ENCODE measurements around the gene ING5.
"Not testable (repeated sequence)": the region's sequence is repeated elsewhere in the genome, so short reads cannot be mapped to it uniquely, and the experiment has no call there.

Gene ING5

DNA sequence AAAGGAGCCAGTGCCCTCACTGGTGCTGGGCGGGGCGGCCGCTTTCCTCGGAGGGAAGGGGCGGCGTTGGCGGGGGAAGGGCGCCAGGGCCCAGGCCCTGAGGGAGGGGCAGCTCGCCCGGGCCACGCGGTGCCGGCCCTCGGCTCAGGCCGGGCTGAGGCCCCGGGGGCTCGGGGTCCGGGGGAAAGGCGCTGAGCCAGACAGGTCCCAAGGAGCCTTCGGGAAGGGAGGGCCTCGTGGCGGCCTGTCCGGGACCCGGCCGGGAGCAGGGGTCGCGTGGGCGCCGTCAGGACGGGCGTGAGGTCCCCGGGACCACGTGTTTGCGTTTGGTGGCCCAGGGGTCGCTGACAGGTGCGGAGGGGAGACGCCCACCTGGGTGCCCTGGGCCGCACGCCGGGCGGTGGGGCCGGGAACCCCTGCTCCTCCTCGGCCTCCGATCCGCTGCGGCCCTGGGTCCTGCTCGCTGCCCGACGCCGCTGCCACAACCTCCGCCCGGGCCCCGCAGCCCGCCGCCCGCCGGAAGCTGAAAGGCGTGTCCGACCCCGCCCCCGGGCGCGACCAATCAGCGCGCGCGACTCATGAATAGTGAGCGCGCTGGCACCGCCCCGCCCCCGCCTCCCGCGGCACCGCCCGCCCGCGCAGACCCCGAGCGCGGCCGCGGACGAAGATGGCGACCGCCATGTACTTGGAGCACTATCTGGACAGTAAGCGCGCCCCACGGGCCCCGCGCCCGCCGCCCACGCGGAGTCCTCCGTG is at the start of gene ING5:
Gene ING5, plus strand, starts transcription at position 641 of the 756 bp plus-strand sequence. Its CDS starts 27 bp downstream, at position 668.
- in situ Hi-C loops (cut with MboI; ENCODE audit: low pct_unique_long_range_greater_than_20kb, low sequenced_read_pairs) = no loop called here
- peak; percentile 90 for DNase-seq

DNA sequence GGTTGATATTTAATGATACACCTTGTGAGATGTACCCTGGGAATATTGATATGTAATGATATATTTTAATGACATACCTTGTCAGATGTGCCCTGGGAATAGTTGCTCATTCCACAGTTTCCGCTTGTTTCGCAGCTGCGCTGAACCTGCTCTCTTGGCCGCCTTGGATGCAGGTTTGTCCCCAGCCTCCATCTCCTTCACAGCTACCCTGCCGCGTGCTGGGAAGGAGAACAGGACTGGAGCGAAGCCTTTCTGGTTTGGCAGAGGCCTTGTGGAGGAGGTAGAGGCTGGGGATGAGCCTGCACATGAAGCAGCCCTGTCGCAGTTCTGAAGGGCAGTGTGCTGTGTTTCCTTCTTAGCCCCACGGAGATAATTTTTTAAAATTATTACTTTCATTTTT is 49.7 kb upstream of the ING5 start:
- DNase-seq = no peak
- in situ Hi-C loops (cut with MboI; ENCODE audit: low pct_unique_long_range_greater_than_20kb, low sequenced_read_pairs) = no loop called here

DNA sequence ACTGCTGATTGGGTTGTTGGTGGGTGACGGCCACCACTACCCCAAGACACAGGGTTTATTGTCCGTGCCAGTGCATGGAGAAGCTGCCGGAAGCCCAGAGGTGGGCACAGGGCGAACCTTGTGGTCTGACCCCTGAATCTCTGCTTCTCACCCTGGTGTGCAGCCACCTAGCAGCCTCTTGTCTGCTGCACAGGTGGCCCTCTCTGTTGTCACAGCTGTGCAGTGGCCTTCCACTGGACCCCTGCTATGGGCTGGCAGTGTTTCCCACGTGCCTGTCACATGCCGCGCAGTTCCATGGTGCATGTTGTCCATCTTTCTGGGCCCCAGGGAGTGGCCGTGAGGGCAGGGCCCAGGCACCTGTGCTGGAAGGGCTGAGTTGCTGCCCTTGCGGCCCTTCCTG is 49.1 kb upstream of the ING5 start:
- in situ Hi-C loops (cut with MboI; ENCODE audit: low pct_unique_long_range_greater_than_20kb, low sequenced_read_pairs) = no loop called here

DNA sequence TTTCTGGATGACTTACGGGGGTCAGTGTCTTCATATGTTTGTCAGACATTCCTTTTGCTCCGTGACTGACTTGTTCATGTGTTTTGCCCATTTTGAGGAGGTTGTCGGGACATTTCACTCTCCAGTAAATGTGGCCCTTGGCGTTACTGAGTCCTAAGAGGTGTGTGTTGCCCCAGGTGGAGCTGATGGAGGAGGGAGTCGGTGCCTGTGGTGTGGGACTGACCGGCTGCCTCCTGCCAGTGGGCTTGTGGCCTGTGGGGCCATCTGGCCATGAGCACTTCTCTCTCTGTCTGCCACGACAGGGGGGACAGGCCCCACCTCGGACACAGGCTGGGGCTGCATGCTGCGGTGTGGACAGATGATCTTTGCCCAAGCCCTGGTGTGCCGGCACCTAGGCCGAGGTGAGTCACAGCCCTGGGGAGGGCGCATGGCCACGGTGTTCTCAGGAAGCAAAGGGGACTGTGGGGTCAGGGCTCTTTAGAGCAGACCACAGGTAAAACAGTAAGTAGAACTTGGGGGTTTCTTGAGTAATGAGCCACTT is 48.6 kb upstream of the ING5 start:
- in situ Hi-C loops (cut with MboI; ENCODE audit: low pct_unique_long_range_greater_than_20kb, low sequenced_read_pairs) = no loop called here

More for the DNA sequence above, 49.1 kb upstream of the ING5 start:
- no peak for DNase-seq

DNA sequence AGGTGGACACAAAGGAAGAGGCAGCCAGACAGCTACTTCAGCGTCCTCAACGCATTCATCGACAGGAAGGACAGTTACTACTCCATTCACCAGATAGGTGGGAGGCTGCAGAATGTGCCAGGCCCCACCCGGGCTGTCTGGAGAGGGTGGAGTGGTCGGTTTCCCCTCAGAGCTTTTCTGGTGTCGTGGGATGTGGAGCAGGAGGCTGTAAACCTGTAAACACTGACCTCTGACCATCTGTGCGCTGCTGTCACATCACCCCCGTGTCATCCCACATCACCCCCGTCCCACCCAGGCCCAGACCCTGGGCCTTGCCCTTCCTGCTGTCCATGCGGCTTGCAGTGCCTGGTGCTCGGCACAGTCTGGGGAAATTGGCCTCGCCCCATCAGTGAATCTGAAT is 47.3 kb upstream of the ING5 start:
- DNase-seq = no peak
- in situ Hi-C loops (cut with MboI; ENCODE audit: low pct_unique_long_range_greater_than_20kb, low sequenced_read_pairs) = no loop called here

More for the DNA sequence above, 48.6 kb upstream of the ING5 start:
- DNase-seq = no peak

DNA sequence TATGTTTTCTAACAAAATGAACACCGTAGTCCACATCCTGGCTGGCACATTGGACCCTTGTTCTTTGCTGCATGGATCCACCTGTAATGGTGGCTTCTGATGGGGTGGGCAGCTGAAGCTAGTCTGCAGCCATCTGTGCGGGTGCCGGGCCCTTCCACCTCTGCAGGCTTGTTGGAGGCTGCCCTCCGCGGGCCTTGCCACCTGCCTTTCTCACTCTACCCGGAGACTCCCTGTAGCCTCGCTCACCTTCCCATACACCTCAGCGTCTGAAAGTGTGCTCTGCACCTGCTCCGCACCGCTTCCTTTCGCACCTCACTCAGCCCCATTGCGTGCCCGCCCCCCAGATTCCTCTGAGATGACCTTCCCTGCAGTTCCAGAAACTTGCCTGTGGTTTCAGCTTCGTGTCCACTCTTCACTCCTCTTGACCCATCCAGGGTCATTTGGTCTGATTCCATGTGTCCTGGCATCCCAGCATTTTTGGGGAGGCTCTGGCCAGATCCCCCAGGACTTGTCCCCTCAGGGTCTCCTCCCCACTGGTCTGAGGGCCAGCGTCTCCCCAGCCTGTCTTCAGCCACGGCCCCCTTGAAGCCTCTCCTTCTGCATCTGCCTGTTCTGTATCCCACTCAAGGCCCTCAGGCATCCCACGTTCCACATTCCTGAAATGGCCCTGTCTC is 46.2 kb upstream of the ING5 start:
- in situ Hi-C loops (cut with MboI; ENCODE audit: low pct_unique_long_range_greater_than_20kb, low sequenced_read_pairs) = no loop called here
- DNase-seq = no peak

DNA sequence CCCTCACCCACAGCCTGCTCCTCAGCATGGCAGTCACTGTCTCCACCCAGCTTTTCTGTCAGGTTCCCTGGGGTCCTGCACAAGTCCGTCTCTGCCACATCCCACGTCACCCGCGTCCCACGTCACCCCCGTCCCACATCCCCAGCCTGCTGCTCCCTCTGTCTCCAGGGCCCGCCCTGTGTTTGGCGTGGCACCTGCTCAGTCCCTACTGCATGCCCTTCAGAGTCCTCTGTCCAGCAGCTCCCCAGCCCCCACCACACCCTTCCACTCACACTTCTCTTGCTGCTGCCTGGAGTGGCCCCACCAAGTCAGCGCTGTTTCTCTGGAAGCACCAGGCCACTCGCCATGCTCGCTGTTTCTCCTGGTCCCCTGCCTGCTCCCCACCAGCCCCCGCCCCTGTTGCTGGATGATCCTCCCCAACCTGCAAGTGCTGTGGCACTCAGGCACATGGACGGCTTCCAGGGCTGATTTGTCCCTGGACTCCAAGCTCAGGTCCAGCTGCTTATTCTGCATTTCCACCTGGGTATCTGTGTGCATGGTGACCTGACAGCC is 45.6 kb upstream of the ING5 start:
- DNase-seq = no peak
- in situ Hi-C loops (cut with MboI; ENCODE audit: low pct_unique_long_range_greater_than_20kb, low sequenced_read_pairs) = no loop called here

DNA sequence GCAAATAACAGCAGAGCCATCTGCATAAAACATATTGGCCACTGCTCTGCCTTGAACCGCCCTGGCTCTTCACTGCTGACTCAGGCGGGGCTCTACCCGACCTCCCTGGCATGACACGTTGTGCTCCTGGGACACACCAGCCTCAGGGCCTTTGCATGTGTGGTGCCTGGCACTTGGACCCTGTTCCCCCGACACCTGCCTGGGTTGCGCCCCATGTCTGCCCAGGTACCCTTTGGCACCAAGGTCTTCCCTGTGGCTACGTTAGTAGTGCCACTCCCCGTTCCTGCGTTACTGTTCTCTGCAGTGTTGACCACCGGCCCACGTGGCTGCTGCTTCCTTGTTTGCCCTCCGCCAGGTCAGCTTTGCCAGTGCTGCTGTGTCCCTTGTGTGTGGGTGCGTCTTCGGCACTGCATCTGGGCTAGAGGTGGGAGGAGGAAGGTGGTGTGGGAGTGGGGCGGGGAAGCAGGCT is 44.0 kb upstream of the ING5 start:
- in situ Hi-C loops (cut with MboI; ENCODE audit: low pct_unique_long_range_greater_than_20kb, low sequenced_read_pairs) = no loop called here
- no peak for DNase-seq

DNA sequence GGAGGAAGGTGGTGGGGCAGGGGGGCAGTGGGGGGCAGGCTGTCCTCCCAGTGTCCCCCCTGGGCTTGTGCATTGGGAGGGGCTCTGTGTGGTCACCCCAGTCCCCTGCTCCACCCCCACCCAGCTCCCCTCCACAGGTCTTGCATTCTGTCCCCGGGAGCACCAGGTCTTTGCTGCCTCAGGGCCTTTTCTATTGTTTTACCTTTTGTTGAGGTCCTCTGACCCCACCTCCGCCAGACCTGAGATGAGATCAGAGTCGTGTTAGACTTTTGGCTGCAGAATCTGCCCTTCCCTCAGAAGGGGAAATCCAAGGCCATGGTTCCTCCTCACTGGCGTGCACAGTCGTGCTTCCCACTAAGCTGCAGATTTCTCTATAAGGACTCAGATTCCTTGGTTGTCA is 43.5 kb upstream of the ING5 start:
- DNase-seq = no peak
- in situ Hi-C loops (cut with MboI; ENCODE audit: low pct_unique_long_range_greater_than_20kb, low sequenced_read_pairs) = no loop called here

DNA sequence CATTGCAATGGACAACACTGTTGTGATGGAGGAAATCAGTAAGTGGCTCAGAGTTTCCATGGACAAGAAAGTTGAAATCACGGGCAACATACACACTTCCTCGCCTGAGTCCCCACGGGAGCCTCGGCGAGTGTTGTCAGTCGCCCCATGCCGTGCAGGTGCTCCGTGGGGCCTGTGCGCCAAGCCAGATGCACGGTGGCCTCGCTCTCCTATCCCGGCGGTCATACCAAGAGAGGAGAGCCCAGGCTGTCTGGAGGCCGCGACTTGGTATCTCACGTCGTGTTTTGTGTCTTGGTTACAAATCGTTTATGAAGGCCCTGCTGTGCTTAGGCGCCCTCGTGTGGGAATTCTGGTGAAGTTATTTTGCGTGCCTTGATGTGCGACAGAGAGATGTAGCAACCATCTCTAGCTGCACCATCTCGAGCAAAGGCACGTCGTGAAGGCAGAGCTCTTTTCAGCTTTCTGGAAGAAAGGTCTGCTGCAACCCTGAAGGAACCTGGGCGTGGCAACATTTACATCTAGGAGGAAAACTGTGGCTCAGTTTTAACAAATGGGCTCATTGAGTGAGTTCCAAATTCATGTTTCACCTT is 42.6 kb upstream of the ING5 start:
- in situ Hi-C loops (cut with MboI; ENCODE audit: low pct_unique_long_range_greater_than_20kb, low sequenced_read_pairs) = no loop called here
- DNase-seq = peak; percentile 62

DNA sequence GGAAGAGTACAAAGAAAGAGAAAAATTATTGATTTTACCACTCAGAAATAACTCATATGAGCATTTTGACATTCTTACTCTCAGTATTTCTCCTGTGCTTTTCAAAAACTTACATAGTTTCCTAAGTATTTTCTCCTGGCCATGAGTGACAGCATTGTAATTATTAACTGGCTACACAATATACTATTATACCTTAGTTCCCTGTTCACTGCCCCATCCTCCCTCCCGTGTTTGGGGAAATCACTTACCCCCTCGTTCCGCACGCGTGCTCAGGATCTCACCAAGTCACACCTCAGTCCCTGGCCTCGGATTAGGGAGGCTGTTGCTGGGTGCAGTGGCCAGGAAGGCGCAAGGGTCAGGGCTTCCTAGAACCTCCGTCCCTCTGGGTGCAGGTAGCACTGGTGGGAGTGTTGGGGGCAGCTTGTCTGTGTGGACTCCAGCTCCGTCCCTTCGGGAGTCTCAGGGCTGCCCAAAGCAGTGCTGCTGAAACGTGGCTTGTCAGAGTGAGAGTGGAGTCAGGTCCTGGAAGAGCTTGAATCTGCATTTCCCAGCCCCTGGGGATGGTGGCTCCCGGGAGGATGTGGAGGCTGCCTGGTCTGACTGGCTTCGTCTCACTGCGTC is 41.1 kb upstream of the ING5 start:
- DNase-seq = no peak
- in situ Hi-C loops (cut with MboI; ENCODE audit: low pct_unique_long_range_greater_than_20kb, low sequenced_read_pairs) = no loop called here

DNA sequence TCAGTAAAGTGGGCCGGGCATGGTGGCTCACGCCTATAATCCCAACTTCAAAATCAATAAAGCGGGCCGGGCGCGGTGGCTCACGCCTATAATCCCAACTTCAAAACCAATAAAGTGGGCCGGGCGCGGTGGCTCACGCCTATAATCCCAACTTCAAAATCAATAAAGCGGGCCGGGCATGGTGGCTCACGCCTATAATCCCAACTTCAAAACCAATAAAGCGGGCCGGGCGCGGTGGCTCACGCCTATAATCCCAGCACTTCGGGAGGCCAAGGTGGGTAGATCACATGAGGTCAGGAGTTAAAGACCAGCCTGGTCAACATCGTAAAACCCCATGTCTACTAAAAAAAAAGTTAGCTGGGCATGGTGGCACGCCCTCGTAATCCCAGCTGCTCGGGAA is 39.1 kb upstream of the ING5 start:
- DNase-seq; in situ Hi-C loops (cut with MboI; ENCODE audit: low pct_unique_long_range_greater_than_20kb, low sequenced_read_pairs): not testable (repeated sequence)

DNA sequence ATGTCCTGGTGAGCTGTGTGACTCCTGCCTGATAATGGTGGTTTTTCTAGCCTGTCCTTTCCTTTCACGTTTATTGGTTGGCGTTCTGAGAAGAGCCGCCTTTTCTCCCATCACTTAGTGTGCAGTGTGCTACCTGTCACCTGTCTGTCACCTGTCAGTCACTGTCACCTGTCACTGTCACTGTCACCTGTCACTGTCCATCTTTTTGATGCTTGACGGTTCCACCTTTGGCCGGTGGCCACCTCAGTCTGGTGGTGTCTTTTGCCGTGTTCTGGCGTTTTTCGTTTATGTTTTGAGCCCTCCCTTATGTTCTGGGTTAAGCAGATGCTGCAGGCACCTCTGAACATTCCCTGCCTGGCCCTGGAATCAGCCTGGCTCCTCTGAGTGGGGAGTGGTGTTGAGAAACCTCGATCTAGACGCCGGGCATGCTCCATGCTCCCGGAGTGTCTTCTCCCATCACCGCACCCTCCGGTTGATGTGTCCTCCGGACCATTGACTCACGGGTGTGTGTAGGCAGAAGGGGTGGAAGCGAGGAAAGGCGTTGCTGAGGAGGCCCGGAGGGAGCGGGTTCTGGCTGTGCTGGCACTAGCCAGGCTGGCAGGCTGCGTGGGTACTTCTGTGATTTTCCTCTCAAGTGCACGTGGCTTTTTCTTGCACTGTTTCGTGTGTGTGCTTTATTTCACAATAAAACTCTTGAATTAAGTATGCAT is 36.0 kb upstream of the ING5 start:
- in situ Hi-C loops (cut with MboI; ENCODE audit: low pct_unique_long_range_greater_than_20kb, low sequenced_read_pairs) = no loop called here

DNA sequence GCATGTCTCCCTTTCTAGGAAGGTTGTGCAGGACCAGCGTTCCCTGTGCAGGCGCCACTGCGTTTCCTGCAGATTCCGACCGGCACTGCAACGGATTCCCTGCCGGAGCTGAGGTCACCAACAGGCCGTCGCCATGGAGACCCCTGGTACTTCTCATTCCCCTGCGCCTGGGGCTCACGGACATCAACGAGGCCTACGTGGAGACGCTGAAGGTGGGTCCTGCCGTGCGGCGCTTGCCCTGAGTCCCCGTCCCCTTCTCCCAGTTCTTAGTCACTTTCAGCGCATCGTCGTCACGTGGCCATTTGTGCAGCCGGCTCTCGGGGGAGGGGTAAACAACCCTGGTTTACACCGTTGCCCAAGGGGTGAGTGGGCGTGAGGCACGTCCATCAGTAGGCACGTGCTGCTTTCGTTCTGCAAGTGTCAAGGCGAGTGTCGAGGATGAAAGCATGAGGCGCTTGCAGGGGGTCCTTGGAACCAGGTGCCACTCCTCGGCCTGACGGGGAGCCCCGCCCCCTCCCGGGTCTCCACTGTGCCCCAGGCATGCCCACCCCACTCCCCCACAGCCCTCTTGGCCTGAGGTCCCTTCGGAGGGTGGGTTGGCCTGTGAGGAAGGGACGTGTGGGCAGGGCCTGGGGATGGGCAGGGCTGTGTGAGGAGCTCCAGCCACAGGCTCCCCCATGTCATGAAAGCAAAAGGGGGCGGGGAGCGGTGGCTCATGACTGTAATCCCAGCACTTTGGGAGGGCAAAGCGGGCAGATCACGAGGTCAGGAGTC is 35.0 kb upstream of the ING5 start:
- no peak for DNase-seq

More for the DNA sequence above, 36.0 kb upstream of the ING5 start:
- DNase-seq = no peak

DNA sequence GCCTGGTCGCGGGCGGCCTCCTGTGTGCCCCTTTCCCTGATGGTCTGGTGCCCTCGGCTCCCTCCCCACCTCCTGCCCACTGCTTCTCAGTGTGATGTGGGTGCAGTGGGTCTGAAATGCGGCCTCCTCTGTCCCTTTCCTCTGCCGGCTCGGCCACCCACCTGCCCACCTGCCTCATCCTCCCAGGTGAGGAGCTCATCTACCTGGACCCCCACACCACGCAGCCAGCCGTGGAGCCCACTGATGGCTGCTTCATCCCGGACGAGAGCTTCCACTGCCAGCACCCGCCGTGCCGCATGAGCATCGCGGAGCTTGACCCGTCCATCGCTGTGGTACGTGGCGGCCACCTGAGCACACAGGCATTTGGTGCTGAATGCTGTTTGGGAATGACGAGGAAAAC is 33.5 kb upstream of the ING5 start:
- DNase-seq = no peak
- in situ Hi-C loops (cut with MboI; ENCODE audit: low pct_unique_long_range_greater_than_20kb, low sequenced_read_pairs) = no loop called here

More for the DNA sequence above, 35.0 kb upstream of the ING5 start:
- in situ Hi-C loops (cut with MboI; ENCODE audit: low pct_unique_long_range_greater_than_20kb, low sequenced_read_pairs) = no loop called here

DNA sequence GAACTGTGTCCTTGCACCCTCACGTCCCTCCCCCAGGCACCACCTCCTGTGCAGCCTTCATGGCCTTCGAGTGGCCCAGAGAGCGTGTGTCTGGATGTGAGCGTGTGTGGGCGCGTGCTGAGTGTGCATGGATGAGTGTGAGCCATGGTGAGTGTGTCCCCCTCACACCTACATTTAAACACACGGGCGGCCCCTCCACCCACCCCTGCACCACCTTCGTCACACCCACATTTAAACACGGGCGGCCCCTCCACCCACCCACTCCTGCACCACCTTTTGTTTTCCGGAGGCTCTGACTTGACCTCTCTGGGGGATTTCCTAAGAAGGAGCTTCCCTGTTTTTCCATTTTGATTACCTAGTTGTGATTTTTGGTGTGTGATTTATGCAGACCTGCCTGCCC is 33.0 kb upstream of the ING5 start:
- in situ Hi-C loops (cut with MboI; ENCODE audit: low pct_unique_long_range_greater_than_20kb, low sequenced_read_pairs) = no loop called here
- DNase-seq = no peak

DNA sequence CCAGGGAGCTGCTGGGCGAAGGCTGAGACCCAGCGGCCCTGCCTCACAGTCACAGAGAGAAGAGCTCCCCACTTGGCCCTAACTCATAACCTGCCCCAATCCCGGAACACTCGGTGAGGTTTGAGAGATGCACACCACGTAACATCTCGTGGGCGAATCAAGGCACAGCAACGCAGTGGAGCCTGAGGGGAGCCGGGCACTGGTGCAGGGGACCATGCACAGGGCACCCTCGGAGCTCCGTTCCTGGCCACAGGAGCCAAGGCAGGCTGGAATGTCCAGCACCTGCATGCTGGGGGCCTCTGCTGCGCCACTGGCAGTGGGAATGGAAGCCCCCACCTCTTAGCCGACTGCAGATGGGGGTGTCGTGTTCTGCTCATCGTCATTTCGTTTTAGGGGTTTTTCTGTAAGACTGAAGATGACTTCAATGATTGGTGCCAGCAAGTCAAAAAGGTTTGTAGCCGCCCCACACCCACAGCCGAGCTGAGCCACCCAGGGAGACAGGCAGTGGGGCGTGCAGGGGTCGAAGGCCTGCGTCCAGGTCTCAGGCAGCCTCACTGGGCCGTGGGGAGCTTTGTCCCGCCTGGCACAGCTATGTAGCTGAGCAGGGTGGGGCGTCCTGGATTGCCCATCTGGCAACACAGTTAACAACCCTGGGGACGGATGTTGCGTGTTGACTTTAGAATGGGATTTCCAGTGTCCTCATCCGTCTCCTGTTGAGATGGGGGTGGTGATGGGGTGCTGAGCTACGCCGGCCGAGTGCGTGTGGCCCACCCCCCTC is 31.3 kb upstream of the ING5 start:
- DNase-seq = no peak
- in situ Hi-C loops (cut with MboI; ENCODE audit: low pct_unique_long_range_greater_than_20kb, low sequenced_read_pairs) = no loop called here

Data from KBM-7 (cell line).